Measurements from ENCODE around the gene SFT2D1.
"Not testable (repeated sequence)": the region's sequence is repeated elsewhere in the genome, so short reads cannot be mapped to it uniquely, and the experiment has no call there.

Gene SFT2D1
- total RNA-seq, result 7.8 to 29.4 (median 19.7) reads per million in 9 experiments

GRCh38 chr6:166342349-166343149 lies at the start of gene SFT2D1:
Gene SFT2D1, minus strand, starts transcription at chr6:166342545. Its CDS starts 64 bp downstream, at chr6:166342481.
- Mint-ChIP-seq H3K4me1 (ENCODE audit: low read depth in 2 of 2) (peaks cover 8 to 10% of the 10 kb centered on the region in 2 donors), H3K36me3 (ENCODE audit: insufficient read depth) (peaks cover 7% of the 10 kb centered on the region), H3K9me3 (no peaks in the 10 kb centered on the region), H3K4me3 (peak within 1 kb of the TSS in 1 of 2 donors; percentile 83), H3K27me3 (no peaks in the 10 kb centered on the region), H3K27ac (peak within 1 kb of the TSS; percentile 87 to 88)
- peak; percentile 75 for ATAC-seq (replicated peaks)
- DNase-seq, result peak; percentile 63 to 69 (median 65)

- peaks cover 4% of the 10 kb centered on the region for H3K36me3 Mint-ChIP-seq (ENCODE audit: insufficient read depth)
- H3K9me3 Mint-ChIP-seq, result no peaks in the 10 kb centered on the region
- H3K4me3 Mint-ChIP-seq, result no peak overlapping the region
- DNase-seq (no peak), ATAC-seq (replicated peaks) (no peak)
- peaks cover 0 to 5% of the 10 kb centered on the region in 2 donors for H3K4me1 Mint-ChIP-seq (ENCODE audit: low read depth in 2 of 2)
- no peak overlapping the region for H3K27ac Mint-ChIP-seq
- H3K27me3 Mint-ChIP-seq, result peaks cover 22 to 24% of the 10 kb centered on the region in 2 donors
These were observed 46.8 kb upstream of the SFT2D1 start for GRCh38 chr6:166389119-166389518.

- peaks cover 5 to 7% of the 10 kb centered on the region in 2 donors for H3K4me1 Mint-ChIP-seq (ENCODE audit: low read depth in 2 of 2)
- no peak overlapping the region for H3K27ac Mint-ChIP-seq
- peaks cover 19 to 20% of the 10 kb centered on the region in 2 donors for H3K27me3 Mint-ChIP-seq
- no peak overlapping the region for H3K4me3 Mint-ChIP-seq
- ATAC-seq (replicated peaks) (no peak), DNase-seq (no peak)
- H3K9me3 Mint-ChIP-seq, result no peaks in the 10 kb centered on the region
- peaks cover 8% of the 10 kb centered on the region for H3K36me3 Mint-ChIP-seq (ENCODE audit: insufficient read depth)
These were observed 46.1 kb upstream of the SFT2D1 start for GRCh38 chr6:166388290-166389004.

- DNase-seq (no peak), ATAC-seq (replicated peaks) (no peak)
- H3K36me3 Mint-ChIP-seq (ENCODE audit: insufficient read depth), result peaks cover 8% of the 10 kb centered on the region
- H3K27ac Mint-ChIP-seq, result no peak overlapping the region
- no peak overlapping the region for H3K4me3 Mint-ChIP-seq
- peaks cover 5 to 7% of the 10 kb centered on the region in 2 donors for H3K4me1 Mint-ChIP-seq (ENCODE audit: low read depth in 2 of 2)
- H3K9me3 Mint-ChIP-seq, result no peaks in the 10 kb centered on the region
- H3K27me3 Mint-ChIP-seq, result peaks cover 14 to 16% of the 10 kb centered on the region in 2 donors
These were observed 45.4 kb upstream of the SFT2D1 start for GRCh38 chr6:166387642-166388289.

GRCh38 chr6:166387098-166387497 lies 44.8 kb upstream of the SFT2D1 start:
- not testable (repeated sequence) for DNase-seq; H3K27ac Mint-ChIP-seq; ATAC-seq (replicated peaks); H3K9me3 Mint-ChIP-seq; H3K4me1 Mint-ChIP-seq (ENCODE audit: low read depth in 2 of 2); H3K4me3 Mint-ChIP-seq; H3K36me3 Mint-ChIP-seq (ENCODE audit: insufficient read depth)
- peaks cover 8 to 10% of the 10 kb centered on the region in 2 donors for H3K27me3 Mint-ChIP-seq

- peaks cover 11 to 13% of the 10 kb centered on the region in 2 donors for H3K4me1 Mint-ChIP-seq (ENCODE audit: low read depth in 2 of 2)
- DNase-seq (no peak), ATAC-seq (replicated peaks) (no peak)
- H3K27me3 Mint-ChIP-seq, result peaks cover 7 to 10% of the 10 kb centered on the region in 2 donors
- no peak overlapping the region for H3K27ac Mint-ChIP-seq
- no peak overlapping the region for H3K4me3 Mint-ChIP-seq
- no peaks in the 10 kb centered on the region for H3K9me3 Mint-ChIP-seq
- peaks cover 13% of the 10 kb centered on the region for H3K36me3 Mint-ChIP-seq (ENCODE audit: insufficient read depth)
These were observed 43.8 kb upstream of the SFT2D1 start for GRCh38 chr6:166386111-166386510.

- H3K27ac Mint-ChIP-seq, result peak overlapping the region; percentile 62 to 75
- peak in 2 of 3 experiments; percentile 15 to 23 for DNase-seq
- not testable (repeated sequence) for H3K9me3 Mint-ChIP-seq; ATAC-seq (replicated peaks); H3K27me3 Mint-ChIP-seq
- peaks cover 13% of the 10 kb centered on the region for H3K36me3 Mint-ChIP-seq (ENCODE audit: insufficient read depth)
- H3K4me3 Mint-ChIP-seq, result peak overlapping the region; percentile 81 to 86
- peaks cover 11 to 13% of the 10 kb centered on the region in 2 donors for H3K4me1 Mint-ChIP-seq (ENCODE audit: low read depth in 2 of 2)
These were observed 41.5 kb upstream of the SFT2D1 start for GRCh38 chr6:166383802-166384363.

- Mint-ChIP-seq H3K36me3 (ENCODE audit: insufficient read depth) (peaks cover 13% of the 10 kb centered on the region), H3K4me1 (ENCODE audit: low read depth in 2 of 2) (peaks cover 11 to 13% of the 10 kb centered on the region in 2 donors), H3K27me3 (no peaks in the 10 kb centered on the region), H3K27ac (peak within 1 kb of the TSS; percentile 85 to 90), H3K4me3 (peak within 1 kb of the TSS; percentile 90 to 95), H3K9me3 (no peaks in the 10 kb centered on the region)
- peak; percentile 90 to 94 (median 93) for DNase-seq
- peak; percentile 90 for ATAC-seq (replicated peaks)
These were observed 40.8 kb upstream of the SFT2D1 start, which contains the start of gene MPC1 for GRCh38 chr6:166382933-166383801. Gene MPC1, minus strand, starts transcription at chr6:166382940. Its CDS starts 64 bp downstream, at chr6:166382876.

- no peaks in the 10 kb centered on the region for H3K9me3 Mint-ChIP-seq
- ATAC-seq (replicated peaks) (peak; percentile 11), DNase-seq (peak in 2 of 3 experiments; percentile 10 to 24)
- H3K27me3 Mint-ChIP-seq, result no peaks in the 10 kb centered on the region
- H3K4me3 Mint-ChIP-seq, result peak overlapping the region; percentile 90 to 95
- peaks cover 11 to 13% of the 10 kb centered on the region in 2 donors for H3K4me1 Mint-ChIP-seq (ENCODE audit: low read depth in 2 of 2)
- peak overlapping the region; percentile 85 to 90 for H3K27ac Mint-ChIP-seq
- peaks cover 13% of the 10 kb centered on the region for H3K36me3 Mint-ChIP-seq (ENCODE audit: insufficient read depth)
These were observed 40.2 kb upstream of the SFT2D1 start for GRCh38 chr6:166382500-166382932.

- Mint-ChIP-seq H3K36me3 (ENCODE audit: insufficient read depth) (peaks cover 13% of the 10 kb centered on the region), H3K27ac (peak overlapping the region; percentile 85 to 90), H3K4me1 (ENCODE audit: low read depth in 2 of 2) (peaks cover 11 to 13% of the 10 kb centered on the region in 2 donors), H3K4me3 (peak overlapping the region; percentile 90 to 95), H3K27me3 (no peaks in the 10 kb centered on the region), H3K9me3 (no peaks in the 10 kb centered on the region)
- DNase-seq (peak; percentile 54 to 68 (median 63)), ATAC-seq (replicated peaks) (peak; percentile 34)
These were observed 39.6 kb upstream of the SFT2D1 start for GRCh38 chr6:166381733-166382499.

GRCh38 chr6:166381381-166381732 lies 39.0 kb upstream of the SFT2D1 start:
- H3K9me3 Mint-ChIP-seq, result no peaks in the 10 kb centered on the region
- peaks cover 13% of the 10 kb centered on the region for H3K36me3 Mint-ChIP-seq (ENCODE audit: insufficient read depth)
- H3K27ac Mint-ChIP-seq, result peak overlapping the region; percentile 85 to 90
- H3K27me3 Mint-ChIP-seq, result no peaks in the 10 kb centered on the region
- peaks cover 11 to 13% of the 10 kb centered on the region in 2 donors for H3K4me1 Mint-ChIP-seq (ENCODE audit: low read depth in 2 of 2)
- no peak for DNase-seq
- ATAC-seq (replicated peaks), result no peak
- H3K4me3 Mint-ChIP-seq, result peak overlapping the region; percentile 90 to 95

Measured in effector memory CD8-positive, alpha-beta T cell (primary cell).